HuH-7 (cell line): ENCODE results near the gene MSL1.

Source experiments
- DNase-seq: peaks from one replicate; pipeline ENCODE4 v3.0.0; 2011; ENCODE audit warnings: low spot score

MSL1 gene

DNA sequence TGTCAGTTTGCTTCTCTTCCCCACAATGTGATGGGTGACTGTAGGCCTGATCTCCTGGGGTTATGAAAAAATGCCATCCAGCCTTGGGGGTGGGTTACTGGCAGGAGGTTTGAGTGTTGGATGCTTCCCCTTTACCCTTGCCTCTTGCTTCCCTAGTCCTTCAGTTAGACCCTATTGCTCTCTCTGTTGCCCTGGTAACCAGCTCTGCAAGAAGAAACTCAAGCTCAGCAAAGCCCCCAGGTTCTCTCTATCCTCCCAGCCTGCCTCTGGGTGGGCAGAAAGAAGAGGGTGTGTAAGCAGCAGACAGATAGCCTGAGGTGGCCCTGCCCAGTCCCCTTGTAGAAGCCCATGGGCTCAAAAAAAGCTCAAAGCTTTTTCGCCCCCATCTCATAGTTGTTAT lies 52.7 kb downstream of the MSL1 start:
- DNase-seq = no peak

DNA sequence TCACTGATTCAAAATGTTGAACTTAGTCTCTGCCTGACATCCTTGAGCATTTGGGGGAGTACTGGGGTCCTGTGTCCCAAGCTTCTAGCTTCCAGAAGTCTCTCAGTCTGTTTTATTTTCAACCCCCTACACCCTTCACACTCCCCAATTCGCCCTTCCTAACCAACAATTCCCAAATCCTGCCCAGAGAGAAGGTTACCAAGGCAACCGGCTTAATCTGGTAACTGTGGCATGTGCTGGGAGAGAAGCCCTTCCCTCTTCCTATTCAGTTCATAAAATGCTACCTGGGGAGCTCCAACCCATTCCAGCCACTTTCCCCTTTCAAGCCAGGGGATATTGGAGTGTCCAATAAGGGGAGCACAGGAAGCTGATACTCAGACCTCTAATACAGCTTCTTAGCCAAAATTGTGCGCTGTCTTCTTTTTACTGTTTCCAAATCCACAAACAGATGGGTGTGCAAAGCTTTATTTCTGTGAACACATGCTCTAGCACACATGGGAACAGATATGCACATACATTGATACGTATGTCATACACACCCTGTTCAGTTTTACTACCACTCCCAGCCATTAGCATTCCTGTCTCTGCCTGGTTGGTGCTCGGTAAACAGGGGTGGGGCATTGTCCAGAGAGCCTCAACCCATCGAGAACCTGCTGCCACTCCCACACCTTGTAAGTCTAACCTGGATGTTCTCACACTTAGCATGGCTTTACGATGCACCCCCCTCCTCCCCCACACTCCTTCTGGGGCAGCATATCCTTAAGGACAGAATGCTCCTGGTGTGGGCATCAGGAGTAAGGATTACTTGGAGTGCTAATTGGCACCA lies 54.4 kb downstream of the MSL1 start:
- no peak for DNase-seq

DNA sequence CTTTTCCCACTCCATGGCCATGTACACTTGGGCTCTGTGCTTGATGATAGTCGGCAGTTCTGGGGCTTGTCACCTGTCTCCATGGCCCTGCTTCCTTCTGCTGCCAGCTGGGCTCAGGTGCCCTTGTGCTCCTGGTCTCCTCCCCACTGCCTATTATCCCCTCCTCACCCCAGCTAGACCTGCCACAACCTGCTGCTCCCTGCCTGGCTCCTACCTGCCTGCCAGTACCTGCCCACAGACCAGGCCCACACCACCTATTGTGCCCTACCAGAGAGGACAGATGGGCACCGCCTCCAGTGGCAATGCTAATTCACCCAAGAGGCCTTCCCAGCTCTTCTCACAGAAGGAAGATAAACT lies 55.0 kb downstream of the MSL1 start:
- DNase-seq = no peak

DNA sequence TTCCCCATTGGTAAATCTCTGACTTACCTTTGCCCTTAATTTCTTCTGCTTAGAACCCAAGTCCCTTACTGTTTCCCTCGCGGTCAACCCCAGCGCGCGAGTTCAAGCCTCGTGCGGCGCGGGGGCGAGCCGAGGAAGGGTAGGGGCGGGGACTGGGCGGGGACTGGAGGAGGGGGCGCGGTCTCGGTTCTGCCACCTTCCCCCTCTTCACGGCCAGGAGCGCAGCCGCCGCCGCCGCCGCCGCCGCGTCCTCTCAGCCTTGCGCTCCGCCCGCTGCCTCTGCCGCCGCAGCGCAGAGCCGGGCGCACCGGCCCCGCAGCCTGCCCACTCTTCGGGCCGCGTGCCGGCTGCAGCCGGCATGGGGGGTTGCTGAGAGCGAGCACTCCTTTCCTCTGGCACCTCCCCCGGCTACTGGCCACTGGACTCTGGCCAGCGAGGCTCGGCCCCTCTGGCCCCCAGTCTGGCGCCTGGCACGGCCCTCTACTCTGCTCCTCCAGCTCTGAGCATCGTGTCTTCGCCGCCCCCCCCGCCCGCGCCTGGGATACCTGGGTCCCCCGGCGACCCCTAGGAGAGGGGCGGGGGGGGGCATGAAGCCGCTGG lies 55.6 kb downstream of the MSL1 start, which contains the start of gene RAPGEFL1:
TSS of gene RAPGEFL1 (plus strand) at position 196 of the 600 bp plus-strand sequence. CDS start at position 588, 392 bp downstream.
- peak; percentile 71 for DNase-seq

DNA sequence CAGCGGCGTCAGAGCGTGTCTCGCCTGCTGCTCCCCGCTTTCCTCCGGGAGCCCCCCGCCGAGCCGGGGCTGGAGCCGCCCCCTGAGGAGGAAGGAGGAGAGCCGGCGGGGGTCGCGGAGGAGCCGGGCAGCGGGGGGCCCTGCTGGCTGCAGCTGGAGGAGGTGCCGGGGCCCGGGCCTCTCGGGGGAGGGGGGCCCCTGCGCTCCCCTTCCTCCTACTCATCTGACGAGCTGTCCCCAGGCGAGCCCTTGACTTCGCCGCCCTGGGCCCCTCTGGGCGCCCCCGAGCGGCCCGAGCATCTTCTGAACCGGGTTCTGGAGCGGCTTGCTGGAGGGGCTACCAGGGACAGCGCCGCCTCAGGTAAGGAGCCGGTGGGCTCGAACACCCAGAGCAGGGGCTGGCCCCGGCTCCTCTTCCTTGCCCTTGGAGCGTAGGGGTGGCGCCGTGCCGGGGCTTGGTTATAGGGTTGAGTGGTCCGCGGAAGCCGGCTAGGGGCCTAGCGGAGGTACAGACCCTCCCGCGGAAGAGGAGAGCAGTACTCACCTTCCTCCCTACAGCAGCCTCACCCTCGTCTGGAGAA lies 56.3 kb downstream of the MSL1 start:
- DNase-seq = no peak

DNA sequence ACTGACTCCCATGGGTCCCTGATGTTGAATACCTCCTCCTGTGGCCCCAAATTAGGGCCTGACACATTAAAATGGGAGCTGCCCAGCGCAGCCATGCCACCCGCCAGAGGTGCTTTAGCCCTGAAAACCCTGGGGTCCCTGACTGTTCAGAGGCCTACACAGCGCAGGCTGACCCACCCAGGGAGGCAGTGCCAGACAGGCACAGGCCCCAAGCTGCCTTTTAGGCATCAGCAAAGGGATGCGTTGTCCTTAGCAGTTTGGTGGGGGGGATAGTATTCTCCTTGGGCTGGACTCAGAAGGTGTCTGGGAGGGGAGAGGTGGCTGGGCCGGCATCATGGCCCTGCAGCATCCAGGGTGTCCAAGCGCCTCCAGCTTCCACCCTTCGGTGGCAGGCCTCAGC lies 56.9 kb downstream of the MSL1 start:
- no peak for DNase-seq

DNA sequence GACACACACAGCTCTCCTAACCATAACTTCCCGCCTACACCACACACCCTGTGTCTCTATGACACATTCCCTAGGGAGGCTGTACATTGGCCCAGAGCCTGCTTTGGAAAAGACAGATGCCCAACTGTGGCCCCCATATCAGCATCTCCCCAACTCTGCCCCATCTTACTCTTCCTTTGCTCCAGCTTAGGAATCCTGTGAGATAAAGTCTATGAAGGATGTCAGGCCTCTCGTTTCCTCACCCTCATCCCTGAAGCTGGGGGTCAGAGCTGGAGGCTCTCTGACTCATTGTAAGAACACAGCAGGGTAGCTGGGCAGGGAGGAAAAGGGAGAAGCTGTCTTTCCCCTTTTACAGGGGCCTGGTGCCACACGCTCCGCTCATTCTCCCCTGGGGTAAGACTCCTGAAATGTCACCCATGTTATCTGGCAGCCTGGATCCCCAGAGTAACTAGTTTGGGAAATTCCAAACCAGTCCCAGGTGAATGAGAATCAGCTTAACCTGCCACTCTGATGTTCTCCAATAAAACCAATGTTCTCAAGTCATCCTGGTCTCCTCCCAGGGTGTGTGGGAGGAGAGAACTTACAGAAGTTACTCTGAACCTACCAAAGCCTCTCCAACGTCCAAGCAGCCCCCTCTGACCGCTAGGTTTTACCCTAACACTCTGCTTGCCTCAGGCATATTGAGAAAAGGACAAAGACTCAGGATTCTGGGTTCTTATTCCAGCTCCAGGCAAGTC lies 58.3 kb downstream of the MSL1 start:
- no peak for DNase-seq

DNA sequence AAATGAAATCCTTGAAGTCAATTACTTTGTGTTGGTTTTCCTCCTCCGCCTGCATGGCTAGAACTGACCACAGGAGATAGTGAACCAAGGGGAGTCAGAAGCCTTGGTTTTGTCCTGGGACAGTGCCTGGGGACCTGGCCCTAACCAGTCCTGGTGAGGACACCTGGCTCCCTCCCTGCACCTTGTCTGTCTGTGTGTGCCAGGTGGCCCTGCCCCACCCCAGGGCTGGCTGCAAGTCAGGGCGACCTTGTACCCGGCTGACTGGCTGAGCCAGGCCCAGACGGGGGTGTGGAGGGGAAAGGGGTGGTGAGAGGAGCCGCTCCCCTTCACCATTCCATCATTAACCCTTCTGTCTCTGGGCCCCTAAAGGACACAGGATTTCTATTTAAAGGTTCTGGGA lies 58.9 kb downstream of the MSL1 start:
- no peak for DNase-seq

DNA sequence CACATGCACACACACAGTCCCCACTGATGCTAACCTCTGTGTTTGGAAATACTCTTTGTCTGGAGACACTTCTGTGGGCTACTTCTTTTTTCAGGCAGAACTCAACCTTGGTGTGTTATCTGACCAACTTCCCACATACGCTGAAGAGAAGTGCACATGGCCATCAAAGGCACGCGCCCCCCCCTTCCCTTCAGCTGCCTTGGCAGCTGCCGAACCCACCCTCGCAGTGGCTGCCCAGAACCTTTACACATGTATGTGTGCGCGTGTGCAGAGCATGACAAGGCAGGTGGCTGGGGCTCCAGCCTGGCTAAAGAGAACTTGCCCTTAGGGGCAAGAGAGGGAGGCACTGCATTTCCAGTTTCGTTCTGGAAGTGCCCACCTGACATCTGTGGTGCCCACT lies 59.4 kb downstream of the MSL1 start:
- DNase-seq = no peak

DNA sequence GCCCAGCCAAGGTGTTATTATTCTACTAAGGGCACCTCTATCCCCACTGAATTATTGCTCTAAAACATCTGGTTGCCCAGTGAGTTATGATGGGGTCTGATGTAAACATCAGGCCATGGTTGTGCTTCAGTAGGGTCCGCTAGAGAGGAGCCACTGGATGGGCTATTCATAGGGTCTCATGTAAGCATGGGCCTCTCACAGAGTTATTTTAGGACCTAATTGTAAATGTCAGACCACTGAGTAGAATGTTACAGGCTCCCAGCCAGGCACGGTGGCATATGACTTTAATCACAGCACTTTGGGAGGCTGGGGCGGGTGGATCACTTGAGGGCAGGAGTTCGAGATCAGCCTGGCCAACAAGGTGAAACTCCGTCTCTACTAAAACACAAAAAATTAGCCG lies 60.8 kb downstream of the MSL1 start:
- no peak for DNase-seq
